ENCODE results near the gene TAF3. TPM values are rescaled to one million over a fixed set of nuclear protein-coding genes. Genes with fewer than 3 reads are reported as not detected.
"Not testable (repeated sequence)": the region's sequence is repeated elsewhere in the genome, so short reads cannot be mapped to it uniquely, and the experiment has no call there.

TAF3 gene
- total RNA-seq, 1 donor from 2014 or later, result 8.5 TPM

DNA sequence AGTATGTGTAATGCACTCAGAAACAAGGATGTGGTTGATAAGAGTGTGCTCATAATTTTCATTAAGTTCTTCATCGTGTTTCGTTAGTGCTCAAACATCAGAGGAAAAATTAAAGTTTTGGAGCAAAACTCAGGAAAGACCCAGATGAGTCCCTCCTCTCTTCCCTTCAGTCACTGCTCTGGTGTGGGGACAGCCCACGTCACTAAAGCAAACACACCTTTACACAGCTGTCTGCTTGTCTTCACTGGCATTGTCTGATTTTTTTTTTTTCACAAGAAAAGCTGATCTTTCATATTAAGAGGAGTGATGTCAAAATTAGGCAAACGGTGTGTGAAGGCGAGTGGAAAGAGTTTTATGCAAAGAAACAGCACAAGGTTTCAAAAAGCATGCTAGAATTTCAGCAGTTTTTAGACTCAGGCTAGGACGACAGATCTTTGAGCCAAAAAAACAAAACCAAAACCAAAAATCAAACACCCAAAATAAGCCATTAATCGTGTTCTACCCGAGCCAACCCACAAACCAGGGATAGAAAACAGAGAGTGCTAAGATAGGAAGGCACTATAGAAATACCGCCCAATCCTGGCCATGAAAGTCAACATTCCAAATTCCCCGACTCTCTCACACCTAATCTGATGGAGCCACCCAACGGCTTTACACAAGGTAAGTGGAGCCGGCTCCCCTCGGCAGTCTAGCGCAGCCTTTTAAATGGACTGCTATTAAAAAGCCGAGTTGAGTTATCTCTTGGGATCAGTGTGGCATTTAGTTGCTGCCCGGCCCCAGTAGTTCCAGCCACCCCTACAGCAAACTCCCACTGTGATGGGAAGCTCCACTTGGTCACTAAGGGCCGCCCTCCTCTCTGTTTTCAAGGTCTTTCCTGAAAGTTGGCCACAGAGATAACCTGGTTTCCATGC lies 208.3 kb downstream of the TAF3 start:
- H3K36me3 ChIP-seq, result no peaks in the 10 kb centered on the region
- H3K27me3 ChIP-seq, result no peaks in the 10 kb centered on the region
- H3K9me3 ChIP-seq, result no peaks in the 10 kb centered on the region
- no peak overlapping the region for H3K27ac ChIP-seq
- intact Hi-C loops (cut with DNase I), result no loop called here
- peak in 1 of 2 donors; percentile 21 for DNase-seq (ENCODE audit: low spot score in 2 of 2)
- H3K4me1 ChIP-seq, result no peaks in the 10 kb centered on the region
- TF ChIP-seq, protein P1, sequence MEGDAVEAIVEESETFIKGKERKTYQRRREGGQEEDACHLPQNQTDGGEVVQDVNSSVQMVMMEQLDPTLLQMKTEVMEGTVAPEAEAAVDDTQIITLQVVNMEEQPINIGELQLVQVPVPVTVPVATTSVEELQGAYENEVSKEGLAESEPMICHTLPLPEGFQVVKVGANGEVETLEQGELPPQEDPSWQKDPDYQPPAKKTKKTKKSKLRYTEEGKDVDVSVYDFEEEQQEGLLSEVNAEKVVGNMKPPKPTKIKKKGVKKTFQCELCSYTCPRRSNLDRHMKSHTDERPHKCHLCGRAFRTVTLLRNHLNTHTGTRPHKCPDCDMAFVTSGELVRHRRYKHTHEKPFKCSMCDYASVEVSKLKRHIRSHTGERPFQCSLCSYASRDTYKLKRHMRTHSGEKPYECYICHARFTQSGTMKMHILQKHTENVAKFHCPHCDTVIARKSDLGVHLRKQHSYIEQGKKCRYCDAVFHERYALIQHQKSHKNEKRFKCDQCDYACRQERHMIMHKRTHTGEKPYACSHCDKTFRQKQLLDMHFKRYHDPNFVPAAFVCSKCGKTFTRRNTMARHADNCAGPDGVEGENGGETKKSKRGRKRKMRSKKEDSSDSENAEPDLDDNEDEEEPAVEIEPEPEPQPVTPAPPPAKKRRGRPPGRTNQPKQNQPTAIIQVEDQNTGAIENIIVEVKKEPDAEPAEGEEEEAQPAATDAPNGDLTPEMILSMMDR (IDR thresholded peaks at IDR 0.05), result no peak
- H3K4me3 ChIP-seq, result no peak overlapping the region

DNA sequence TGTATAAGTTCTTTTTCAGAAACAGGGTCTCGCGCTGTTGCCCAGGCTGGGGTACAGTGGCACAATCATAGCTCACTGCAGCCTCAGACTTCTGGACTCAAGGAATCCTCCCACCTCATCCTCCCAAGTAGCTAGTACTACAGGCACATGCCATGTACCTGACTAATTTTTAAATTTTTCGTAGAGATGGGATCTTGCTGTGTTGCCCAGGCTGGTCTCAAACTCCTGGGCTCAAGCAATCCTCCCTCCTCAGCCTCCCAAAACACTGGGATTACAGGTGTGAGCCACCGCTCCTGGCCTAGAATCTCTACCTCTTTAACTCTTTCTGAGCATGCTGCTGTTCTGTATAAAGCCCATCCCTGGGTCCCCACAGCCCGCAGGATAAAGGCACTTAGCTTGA lies 212.9 kb downstream of the TAF3 start:
- H3K27ac ChIP-seq; intact Hi-C loops (cut with DNase I); H3K4me3 ChIP-seq; H3K9me3 ChIP-seq; H3K36me3 ChIP-seq: not testable (repeated sequence)
- peaks cover 6 to 15% of the 10 kb centered on the region in 2 donors for H3K4me1 ChIP-seq
- peaks cover 23% of the 10 kb centered on the region for H3K27me3 ChIP-seq
- DNase-seq (ENCODE audit: low spot score in 2 of 2), result peak in 1 of 2 donors; percentile 30

DNA sequence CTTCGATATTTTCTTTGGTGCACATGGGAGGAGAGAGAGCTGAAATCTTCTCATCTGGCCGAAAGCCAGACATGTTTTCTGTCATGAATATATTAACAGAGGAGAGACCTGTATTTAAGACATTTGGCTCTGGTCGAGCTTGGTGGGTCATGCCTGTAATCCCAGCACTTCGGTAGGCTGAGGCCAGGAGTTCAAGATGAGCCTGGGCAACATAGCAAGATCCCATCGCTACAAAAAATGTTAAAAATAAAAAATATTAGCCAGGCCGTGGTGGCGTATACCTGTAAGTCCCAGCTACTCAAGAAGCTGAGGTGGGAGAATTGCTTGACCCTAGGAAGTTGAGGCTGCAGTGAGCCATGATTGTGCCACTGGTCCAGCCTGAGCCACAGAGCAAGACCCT lies 214.3 kb downstream of the TAF3 start:
- Histone ChIP-seq H3K4me3 (no peak overlapping the region), H3K4me1 (peaks cover 6 to 15% of the 10 kb centered on the region in 2 donors), H3K36me3 (no peaks in the 10 kb centered on the region), H3K9me3 (no peaks in the 10 kb centered on the region), H3K27ac (no peak overlapping the region), H3K27me3 (peaks cover 27% of the 10 kb centered on the region)
- TF ChIP-seq, protein P1 (IDR thresholded peaks at IDR 0.05), result no peak
- peak in 1 of 2 donors; percentile 18 for DNase-seq (ENCODE audit: low spot score in 2 of 2)
- intact Hi-C loops (cut with DNase I), result no loop called here

DNA sequence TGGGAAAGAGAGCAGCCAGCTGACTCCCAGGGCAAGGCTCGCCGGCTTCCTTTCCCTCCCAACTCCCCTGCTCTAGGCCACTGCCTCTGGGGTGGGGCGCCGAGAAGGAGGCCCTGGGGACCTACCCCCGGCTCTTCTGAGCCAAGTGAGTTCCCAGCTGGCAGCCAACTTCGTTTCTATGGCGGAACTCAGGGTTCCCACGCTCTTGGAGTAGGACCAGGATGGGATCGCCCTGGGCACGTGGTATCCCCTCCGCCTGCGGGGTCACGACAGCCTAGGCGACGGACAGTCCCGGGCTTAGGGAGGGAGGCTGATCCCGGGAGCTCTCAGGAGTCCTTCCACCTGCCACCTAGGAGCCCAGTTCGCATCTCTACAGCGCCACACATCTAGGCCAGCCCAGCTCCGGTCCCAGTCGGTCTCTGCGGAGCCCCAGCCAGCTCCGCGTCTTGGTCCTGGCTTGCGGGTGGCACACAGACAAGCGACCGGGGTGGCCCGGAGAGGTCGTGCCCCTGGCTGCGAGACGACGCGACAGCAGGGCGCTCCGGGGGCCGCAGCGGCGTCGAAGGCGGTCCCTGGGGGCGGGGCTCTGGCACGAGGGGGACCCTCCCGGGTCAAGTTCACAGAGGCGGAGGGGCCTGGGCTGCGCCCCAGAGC lies 215.6 kb downstream of the TAF3 start:
- peak in 1 of 2 donors; percentile 54 for DNase-seq (ENCODE audit: low spot score in 2 of 2)
- no peak overlapping the region for H3K27ac ChIP-seq
- peaks cover 27% of the 10 kb centered on the region for H3K27me3 ChIP-seq
- peak overlapping the region; percentile 42 to 49 for H3K4me3 ChIP-seq
- intact Hi-C loops (cut with DNase I), result loop anchor here (2.0 kb wide), 1 partner anchor 17 kb away; no protein-coding TSS in a partner anchor
- no peaks in the 10 kb centered on the region for H3K9me3 ChIP-seq
- H3K36me3 ChIP-seq, result no peaks in the 10 kb centered on the region
- peaks cover 6 to 15% of the 10 kb centered on the region in 2 donors for H3K4me1 ChIP-seq
- TF ChIP-seq, protein P1 (IDR thresholded peaks at IDR 0.05), result no peak

DNA sequence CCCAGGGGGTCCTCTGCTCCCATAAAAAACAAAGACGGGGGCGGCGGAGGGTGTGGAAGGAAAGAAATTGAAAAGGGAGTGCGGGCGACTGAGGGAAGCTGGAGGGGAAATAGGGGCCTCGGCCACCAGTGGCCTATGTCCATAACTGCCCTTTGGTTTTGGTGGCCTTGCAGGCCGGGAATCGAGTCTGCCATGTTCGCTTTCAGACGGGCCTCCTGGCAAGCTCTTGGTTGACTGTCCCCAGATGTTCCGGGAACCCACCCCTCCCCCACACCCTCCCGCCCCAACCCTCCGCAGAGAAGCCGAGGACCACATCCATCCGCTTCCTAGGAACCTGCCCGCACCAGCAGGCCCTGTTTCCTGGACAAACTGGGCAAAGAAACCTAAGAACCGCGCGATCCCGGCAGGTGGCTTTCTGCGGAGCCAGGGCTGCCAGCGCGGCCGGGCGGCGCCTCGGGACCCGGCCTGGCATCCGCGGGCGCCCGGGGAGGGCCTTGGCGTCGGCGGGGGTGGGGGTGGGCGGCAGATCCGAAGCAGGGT lies 216.2 kb downstream of the TAF3 start:
- H3K27ac ChIP-seq, result no peak overlapping the region
- H3K36me3 ChIP-seq, result no peaks in the 10 kb centered on the region
- peak overlapping the region; percentile 42 to 49 for H3K4me3 ChIP-seq
- intact Hi-C loops (cut with DNase I), result loop anchor here (2.0 kb wide), 1 partner anchor 16 kb away; no protein-coding TSS in a partner anchor
- TF ChIP-seq, protein P1 (IDR thresholded peaks at IDR 0.05), result no peak
- H3K27me3 ChIP-seq, result peaks cover 27% of the 10 kb centered on the region
- no peaks in the 10 kb centered on the region for H3K9me3 ChIP-seq
- peak in 1 of 2 donors; percentile 40 for DNase-seq (ENCODE audit: low spot score in 2 of 2)
- H3K4me1 ChIP-seq, result peaks cover 6 to 15% of the 10 kb centered on the region in 2 donors

Measured in ascending aorta (tissue), 2 donors.